ENCODE results near the gene MRPS21. TPM values are rescaled to one million over a fixed set of nuclear protein-coding genes. Genes with fewer than 3 reads are reported as not detected.
A peak's percentile ranks its signal among the peaks of the same experiment; 100 is the strongest.

Gene MRPS21
- total RNA-seq (2014; rRNA removed; shearing (Covaris generic); ENCODE audit: low replicate concordance), result 59.3 and 86.8 TPM in 2 replicates

DNA sequence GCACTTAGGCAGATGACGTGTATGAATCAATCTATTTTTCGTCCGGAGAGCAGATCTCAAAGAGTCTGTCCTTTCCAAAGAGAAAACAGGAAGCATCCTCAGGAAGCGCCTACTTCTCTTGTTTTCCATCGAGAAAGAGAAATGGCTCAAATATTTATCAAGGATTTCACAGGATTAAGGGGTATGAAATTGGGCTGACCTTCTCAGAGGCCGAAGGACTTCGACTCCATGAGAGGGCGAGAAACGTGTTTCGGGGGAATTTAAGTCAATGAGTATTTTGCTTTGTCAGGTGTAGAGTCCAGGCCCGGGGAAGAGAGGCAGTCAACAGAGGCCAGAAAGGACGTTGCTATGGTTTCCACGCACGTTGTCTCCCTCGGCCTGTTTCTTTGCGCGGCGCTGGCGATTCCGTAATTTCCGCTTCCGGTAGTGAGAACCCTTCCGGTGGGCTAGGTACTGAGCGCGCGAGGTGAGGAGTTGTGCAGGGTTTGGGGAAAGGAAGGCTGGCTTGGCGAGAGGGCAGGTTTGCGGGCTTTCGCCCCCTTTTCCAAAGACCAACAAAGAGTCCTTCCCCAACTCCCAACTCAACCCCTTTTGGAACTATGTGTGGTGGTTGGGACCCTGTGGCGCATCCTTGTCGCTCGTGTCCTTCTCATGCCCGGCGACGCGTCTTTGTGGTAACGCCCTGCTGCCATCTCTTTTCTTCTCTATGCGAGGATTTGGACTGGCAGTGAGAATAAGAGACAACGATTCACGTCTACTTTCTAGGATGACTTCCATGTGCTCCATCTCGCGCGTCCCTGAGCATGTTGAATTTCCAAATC, at the start of gene MRPS21:
Gene MRPS21, plus strand, starts transcription at position 429 of the 821 bp plus-strand sequence. CDS start 506 bp downstream, outside the sequence.
- in situ Hi-C loops (cut with HindIII; ENCODE audit: low pct_unique_long_range_greater_than_20kb, low sequenced_read_pairs), result no loop called here
- peak; percentile 89 for DNase-seq (ENCODE audit: low read depth)

DNA sequence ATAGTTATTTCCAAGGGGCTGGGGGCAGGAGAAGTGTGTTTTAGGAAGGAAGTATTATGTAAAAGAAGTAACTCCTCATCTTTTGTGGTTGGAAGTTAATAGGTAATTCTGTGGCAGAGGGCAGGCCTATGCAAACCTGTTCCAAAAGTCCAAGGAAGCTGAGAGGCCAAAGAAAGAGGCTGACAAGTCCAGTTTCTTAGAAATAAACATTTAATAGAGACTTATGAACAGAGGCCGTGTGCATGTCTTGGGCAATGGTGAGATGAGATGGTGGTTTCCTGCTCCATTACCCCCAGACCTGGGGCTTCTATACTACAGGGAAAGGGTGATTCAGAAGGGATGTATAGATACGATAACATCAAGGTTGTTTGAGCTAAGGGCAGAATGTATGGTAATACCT, 43.7 kb upstream of the MRPS21 start:
- no peak for DNase-seq (ENCODE audit: low read depth)
- in situ Hi-C loops (cut with HindIII; ENCODE audit: low pct_unique_long_range_greater_than_20kb, low sequenced_read_pairs), result no loop called here

DNA sequence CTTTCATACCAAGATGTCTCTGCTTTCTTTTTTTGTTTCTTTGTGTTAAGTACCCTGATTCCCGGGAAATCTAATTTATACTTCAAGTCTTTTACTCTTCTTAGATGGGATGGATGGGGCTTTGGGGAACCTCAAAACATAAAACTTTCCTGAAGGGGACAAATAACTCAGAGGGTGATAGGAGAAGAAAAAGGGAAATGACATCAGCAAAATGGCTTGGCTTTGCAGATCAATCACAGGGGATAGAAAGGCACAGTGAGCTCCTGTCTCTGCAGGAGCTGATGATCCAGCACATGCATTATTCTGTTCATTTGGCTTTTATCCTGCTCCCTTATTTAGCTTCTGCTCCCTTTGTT, 37.5 kb upstream of the MRPS21 start:
- in situ Hi-C loops (cut with HindIII; ENCODE audit: low pct_unique_long_range_greater_than_20kb, low sequenced_read_pairs), result no loop called here
- no peak for DNase-seq (ENCODE audit: low read depth)

DNA sequence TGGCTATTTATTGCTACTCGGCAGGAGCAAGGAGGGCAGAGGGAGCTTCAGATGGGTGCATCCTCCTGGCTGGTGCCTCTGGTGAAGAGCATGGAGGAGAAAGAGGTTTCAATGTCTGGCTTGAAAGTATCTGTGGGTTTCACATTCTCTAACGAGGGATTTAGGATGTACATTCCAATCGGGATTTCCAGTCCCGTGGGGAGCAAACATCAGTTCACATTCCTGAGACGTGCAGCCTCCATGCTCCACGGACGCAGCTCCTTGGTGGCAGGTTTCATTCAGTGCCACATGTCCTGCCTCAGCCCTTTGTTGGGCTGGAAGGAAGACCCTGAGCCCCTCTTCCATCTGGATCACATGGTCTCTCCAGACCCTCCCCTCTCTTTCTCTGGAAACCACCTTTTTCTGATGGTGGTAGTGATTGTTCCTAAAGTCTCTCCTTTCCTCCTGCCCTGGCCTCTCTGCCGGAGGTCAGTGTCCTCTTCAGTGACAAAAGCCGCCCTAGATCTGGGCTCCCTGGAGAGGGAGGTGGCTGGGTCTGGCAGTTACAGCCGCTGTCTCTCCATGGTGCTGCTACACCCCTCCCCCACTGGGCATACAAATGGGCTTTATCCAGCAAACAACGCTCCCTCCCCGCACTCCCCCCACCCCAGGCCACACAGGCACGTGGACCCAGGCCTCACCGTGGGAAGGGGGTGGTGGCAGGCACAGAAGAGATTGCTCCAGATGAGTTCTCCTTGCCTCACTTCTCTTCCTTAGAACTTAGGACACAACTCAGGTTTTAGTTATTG, 36.9 kb upstream of the MRPS21 start:
- in situ Hi-C loops (cut with HindIII; ENCODE audit: low pct_unique_long_range_greater_than_20kb, low sequenced_read_pairs), result no loop called here
- no peak for DNase-seq (ENCODE audit: low read depth)

DNA sequence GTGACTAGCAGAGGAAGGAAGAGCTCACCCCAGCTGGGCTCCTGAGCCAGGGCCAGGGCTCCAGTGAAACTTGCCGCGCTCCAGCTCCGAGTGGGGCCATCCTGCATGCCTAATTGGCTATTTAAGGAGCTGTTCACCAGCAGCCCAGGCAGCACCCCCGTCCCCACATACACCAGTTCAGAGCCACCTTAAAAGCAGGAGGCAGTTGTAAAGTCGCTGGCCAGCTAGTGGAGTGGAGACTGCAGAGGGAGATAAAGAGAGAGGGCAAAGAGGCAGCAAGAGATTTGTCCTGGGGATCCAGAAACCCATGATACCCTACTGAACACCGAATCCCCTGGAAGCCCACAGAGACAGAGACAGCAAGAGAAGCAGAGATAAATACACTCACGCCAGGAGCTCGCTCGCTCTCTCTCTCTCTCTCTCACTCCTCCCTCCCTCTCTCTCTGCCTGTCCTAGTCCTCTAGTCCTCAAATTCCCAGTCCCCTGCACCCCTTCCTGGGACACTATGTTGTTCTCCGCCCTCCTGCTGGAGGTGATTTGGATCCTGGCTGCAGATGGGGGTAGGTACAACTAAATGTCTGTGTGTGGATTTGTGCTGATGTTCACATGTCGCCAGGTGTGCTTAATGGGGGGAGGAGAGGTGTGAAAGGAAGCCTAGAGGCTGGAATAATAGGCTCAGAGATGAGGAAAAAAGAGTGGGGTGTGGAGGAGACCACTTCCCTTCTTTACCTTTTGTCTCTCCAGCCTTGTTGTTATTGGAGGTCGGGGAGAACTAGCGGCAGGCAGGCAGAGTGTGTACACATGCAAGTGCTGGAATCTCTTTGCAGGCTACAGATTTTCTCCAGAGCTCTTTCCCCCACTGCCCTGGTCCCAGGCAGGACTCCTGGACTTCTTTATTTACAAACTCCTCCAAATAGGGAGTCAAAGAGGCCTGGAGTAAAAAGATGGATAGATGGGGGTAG, 35.8 kb upstream of the MRPS21 start, which contains the start of gene CA14:
Gene CA14, plus strand, starts transcription at position 151 of the 962 bp plus-strand sequence. Its CDS starts 355 bp downstream, at position 506.
- DNase-seq (ENCODE audit: low read depth), result no peak
- in situ Hi-C loops (cut with HindIII; ENCODE audit: low pct_unique_long_range_greater_than_20kb, low sequenced_read_pairs), result no loop called here

DNA sequence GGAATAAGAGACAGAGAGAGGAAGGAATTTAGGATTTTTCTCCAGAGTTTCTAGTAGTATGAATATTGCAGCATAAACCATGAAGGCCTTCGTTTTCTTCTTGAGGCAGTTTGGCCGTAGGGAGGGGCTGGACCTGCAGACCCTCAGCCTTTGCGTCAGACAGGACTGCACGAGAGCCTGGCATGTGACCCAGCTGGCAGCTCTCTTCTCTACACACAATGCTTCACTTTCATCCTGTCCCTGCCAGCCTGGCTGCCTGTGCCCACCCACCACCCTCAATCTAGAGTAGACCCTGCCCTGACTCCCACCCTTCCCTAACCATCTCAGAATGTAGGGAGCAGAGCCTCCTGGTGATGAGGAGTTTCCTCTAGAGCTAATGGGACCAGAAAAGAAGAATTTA, 34.4 kb upstream of the MRPS21 start:
- DNase-seq (ENCODE audit: low read depth), result no peak
- in situ Hi-C loops (cut with HindIII; ENCODE audit: low pct_unique_long_range_greater_than_20kb, low sequenced_read_pairs), result no loop called here

DNA sequence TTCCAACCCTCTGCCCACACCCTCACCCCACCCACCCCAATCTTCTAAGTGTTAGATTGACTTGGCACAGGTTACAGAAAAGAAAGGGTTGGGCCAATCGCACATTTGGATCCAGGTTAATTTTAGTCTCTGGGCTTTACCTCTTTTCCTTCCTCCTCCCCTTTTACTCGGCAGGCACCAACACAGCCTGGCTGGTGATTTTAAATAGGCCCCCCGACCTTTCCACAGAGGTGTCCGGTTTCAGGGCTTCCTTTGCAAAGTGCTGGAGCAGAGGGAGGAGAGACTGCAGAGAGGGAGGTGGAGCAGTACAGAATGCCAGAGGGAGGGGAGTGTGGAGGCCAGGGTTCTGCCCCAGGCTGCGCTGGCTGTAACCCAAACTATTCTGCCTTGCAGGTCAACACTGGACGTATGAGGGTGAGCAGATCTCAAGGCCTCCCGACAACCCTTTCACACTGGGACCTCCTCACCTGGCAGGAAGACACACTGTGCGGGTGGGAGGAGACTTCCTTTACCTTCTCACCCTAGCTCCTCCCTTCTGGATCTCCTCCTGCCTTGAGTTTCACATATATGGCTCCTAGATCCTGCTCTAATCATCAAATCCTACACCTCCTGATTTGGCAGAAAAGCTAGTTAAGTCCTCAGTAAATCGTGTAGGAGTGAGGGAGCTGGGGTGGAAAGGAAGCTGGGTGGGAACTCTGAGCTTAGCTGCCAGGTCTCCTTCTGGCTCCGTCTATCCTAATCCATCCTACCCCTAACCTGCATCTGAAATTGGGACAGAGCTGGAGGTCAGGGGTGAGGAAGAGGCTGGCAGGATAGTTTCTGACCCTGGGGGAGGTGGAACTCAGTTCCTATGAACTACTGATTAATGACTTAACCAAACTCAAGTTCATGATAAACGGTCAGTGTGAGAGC, 33.6 kb upstream of the MRPS21 start:
- DNase-seq (ENCODE audit: low read depth), result no peak
- in situ Hi-C loops (cut with HindIII; ENCODE audit: low pct_unique_long_range_greater_than_20kb, low sequenced_read_pairs), result no loop called here

DNA sequence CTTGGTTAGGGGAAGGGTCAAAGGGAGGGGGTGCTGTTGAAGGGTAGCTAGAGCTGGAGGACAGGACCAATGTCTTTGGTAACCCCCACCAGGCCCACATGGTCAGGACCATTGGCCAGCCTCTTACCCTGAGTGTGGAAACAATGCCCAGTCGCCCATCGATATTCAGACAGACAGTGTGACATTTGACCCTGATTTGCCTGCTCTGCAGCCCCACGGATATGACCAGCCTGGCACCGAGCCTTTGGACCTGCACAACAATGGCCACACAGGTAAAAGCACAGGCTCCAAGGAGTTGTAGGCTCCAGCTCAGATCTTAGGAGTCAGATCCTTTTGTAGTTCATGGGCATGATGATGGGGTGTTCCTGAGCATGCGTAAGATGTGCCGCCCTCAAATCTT, 32.3 kb upstream of the MRPS21 start:
- DNase-seq (ENCODE audit: low read depth), result no peak
- in situ Hi-C loops (cut with HindIII; ENCODE audit: low pct_unique_long_range_greater_than_20kb, low sequenced_read_pairs), result no loop called here

DNA sequence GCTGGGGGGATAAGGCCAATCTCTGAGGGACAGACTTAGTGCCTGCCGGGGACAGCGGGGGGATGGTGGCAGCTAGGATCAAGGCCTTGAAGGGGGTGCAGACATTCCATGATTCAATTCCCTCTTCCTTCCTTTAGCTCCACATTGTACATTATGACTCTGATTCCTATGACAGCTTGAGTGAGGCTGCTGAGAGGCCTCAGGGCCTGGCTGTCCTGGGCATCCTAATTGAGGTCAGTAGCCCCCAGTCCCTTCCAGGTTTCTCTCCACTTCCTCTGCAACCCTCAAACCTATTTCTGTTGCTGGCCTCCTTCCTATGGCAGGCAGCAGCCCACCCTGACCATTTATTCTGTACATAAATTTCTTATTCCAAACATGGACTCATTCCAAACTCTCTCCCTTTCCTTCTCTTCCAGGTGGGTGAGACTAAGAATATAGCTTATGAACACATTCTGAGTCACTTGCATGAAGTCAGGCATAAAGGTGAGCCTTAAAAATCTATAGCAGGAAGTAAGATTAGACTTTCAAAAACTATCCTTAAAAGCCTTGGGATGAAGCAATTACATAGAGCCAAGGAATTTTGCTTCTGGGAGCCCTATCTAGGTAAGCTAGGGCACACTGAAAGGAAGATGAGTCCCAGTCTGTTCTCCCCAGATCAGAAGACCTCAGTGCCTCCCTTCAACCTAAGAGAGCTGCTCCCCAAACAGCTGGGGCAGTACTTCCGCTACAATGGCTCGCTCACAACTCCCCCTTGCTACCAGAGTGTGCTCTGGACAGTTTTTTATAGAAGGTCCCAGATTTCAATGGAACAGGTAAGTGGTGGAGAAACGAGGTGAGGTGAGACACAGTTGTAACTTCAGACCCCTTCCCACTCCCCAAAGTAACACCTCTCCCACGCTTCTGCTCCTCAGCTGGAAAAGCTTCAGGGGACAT, 31.0 kb upstream of the MRPS21 start:
- DNase-seq (ENCODE audit: low read depth), result no peak
- in situ Hi-C loops (cut with HindIII; ENCODE audit: low pct_unique_long_range_greater_than_20kb, low sequenced_read_pairs), result no loop called here

DNA sequence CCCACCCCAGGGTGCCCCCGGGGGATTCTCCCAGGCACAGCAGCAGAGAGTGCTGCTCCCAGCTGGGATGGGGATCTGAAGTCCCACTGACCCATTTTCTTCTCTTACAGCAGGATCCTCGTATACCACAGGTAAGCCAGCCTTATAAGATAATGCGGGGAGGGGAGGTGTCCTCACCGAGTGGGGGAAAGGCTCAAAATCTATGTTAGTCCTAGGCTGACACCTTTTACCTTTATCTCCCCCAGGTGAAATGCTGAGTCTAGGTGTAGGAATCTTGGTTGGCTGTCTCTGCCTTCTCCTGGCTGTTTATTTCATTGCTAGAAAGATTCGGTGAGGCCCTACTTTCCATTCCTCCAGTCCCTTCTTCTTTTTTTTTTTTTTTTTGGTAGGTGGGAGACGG, 30.1 kb upstream of the MRPS21 start:
- in situ Hi-C loops (cut with HindIII; ENCODE audit: low pct_unique_long_range_greater_than_20kb, low sequenced_read_pairs), result no loop called here
- no peak for DNase-seq (ENCODE audit: low read depth)

DNA sequence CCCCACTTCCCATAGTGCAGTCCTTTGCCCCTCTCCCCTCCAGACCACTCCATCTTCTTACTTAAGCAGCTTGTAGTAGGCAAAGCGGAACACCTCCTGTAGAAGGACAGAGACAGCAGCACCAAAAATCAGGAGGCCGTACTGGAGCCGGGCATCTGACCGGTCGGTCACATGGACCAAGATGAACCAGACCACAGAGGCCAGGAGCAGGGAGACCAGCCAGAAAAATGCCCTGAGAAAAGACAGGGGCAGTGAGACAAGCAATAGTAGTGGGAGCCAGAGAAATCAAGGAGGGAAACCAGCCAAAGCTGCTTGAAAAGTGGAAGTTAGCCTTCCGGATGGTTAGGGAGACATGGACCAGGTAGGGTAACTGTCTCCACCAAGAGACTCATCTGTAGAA, 25.8 kb upstream of the MRPS21 start:
- DNase-seq (ENCODE audit: low read depth), result no peak
- in situ Hi-C loops (cut with HindIII; ENCODE audit: low pct_unique_long_range_greater_than_20kb, low sequenced_read_pairs), result no loop called here

DNA sequence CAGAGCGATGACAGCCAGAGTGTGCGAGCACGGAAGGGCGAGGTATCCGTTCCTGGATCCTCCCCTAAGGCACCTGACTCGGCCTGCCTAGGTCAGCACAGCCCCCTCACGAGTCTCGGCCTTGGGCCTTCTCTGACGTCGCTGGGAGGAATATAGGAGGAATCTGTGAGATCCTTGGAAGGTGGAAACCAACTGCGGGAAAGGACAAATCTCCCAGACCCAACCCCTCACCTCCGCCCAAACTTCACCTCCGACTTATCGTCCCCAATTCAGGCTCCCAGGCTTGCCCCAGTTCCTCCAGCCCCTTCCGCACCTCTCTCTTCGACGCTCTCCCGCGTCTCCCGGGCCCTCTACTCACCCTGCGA, 25.3 kb upstream of the MRPS21 start:
- in situ Hi-C loops (cut with HindIII; ENCODE audit: low pct_unique_long_range_greater_than_20kb, low sequenced_read_pairs), result no loop called here
- DNase-seq (ENCODE audit: low read depth), result peak; percentile 25

DNA sequence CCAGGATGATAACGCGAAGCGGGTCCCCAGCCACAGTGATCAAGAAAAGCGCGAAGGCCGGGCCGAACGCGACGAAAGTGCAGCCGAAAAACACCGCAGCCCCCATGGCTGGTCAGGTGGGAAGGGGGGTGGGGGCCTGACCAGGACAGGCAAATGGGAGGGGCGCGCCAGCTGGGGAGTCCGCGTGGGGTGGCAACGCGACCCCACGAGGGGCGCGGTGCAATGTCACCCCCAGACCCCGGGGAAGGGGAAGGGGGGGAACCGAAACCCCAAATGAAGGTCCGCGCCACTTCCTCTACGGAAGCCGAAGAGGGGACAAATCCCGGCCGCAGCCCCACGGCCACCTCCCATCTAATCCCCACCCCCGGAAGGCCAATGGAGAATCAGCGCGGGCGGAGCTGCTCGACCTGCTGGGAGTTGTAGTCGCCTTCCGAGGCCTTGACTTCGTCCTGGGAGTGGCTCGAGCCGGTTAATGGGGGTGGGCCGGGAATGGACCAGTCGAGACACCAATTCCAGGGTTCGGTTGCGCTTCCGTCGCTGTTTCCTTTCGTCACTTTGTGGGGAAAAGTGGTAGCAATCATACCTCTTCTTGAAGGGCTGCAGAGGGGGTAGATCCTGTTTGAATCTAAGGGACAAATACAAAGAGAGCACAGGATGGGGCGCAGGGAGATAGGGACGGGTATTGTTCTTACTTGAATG, 24.8 kb upstream of the MRPS21 start, which contains the start of gene APH1A:
Gene APH1A, minus strand, starts transcription at position 312 of the 699 bp plus-strand sequence. Its CDS starts 206 bp downstream, at position 106.
- in situ Hi-C loops (cut with HindIII; ENCODE audit: low pct_unique_long_range_greater_than_20kb, low sequenced_read_pairs), result no loop called here
- peak; percentile 89 for DNase-seq (ENCODE audit: low read depth)

DNA sequence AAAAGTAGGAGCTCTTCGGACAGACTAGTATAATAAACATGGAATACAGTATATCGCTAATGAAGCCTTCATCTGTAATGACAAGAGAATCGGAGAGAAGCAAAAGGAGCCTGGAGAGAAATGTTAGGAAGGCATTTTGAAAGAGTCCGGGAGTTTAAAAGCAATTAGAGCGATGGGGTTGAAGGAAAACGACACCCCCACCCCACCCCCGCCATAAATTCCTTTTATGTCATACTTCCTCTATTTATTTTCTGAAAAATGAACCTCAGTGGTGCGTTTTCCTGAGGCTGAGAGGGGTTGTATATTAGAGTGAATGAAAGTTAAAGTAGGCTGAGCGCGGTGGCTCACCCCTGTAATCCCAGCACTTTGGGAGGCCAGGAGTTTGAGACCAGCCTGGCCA, 24.2 kb upstream of the MRPS21 start:
- no peak for DNase-seq (ENCODE audit: low read depth)
- in situ Hi-C loops (cut with HindIII; ENCODE audit: low pct_unique_long_range_greater_than_20kb, low sequenced_read_pairs), result no loop called here

DNA sequence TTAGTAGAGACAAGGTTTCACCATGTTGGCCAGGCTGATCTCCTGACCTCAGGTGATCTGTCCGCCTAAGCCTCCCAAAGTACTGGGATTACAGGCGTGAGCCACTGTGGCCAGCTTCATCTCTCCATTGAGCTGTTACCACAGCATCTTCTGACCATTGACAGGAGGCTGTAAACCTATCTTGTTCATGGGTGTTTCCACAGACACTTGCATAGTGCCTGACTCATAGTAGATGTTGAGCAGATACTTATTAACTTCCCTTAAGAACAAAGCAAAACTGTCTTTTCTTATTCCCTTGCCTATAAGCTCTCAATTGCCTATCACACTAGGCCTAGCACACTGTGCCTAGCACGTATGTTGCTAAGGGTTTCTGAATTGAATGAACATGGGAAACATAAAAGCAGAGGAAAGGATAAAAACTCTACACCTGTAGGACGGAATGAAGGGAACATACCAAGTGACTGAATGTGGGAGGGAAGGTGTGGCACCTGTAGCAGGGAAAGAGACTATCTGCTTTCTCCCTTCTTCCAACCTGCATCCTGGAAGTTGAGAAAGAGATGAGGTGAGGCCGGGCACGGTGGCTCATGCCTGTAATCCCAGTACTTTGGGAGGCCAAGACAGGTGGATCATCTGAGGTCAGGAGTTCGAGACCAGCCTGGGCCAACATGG, 22.2 kb upstream of the MRPS21 start:
- in situ Hi-C loops (cut with HindIII; ENCODE audit: low pct_unique_long_range_greater_than_20kb, low sequenced_read_pairs), result no loop called here
- peak; percentile 33 for DNase-seq (ENCODE audit: low read depth)
